Dermis blood vessel endothelial cell (primary cell): ENCODE results near the gene ZNF831. TPM values are rescaled to one million over a fixed set of nuclear protein-coding genes. Genes with fewer than 3 reads are reported as not detected.

Source experiments
- total RNA-seq: library from RNA; depleted of rRNA; stranded (reverse); fragments of >200 nt; gene quantifications from 2 replicates; pipeline ENCODE4 v1.2.3, GENCODE V29; 2014

The ZNF831 gene
- total RNA-seq, 1 donor from 2014 or later: under 0.01 TPM

Other genes starting within 250 kb of the ZNF831 start
- 53.4 and 66.6 TPM in 2 replicates for gene NELFCD, start 182.6 kb upstream of the ZNF831 start, total RNA-seq
- gene CTSZ, start 156.6 kb upstream of the ZNF831 start, total RNA-seq: 250 and 566 TPM in 2 replicates
- not detected in 2 replicates for gene TUBB1, start 144.4 kb upstream of the ZNF831 start, total RNA-seq
- gene ATP5F1E, start 131.5 kb upstream of the ZNF831 start, total RNA-seq: 41.8 and 42.7 TPM in 2 replicates
- 75.9 and 93.8 TPM in 2 replicates for gene PRELID3B, start 121.0 kb upstream of the ZNF831 start, total RNA-seq
- not detected in 2 replicates for gene EDN3, start 136.8 kb downstream of the ZNF831 start, total RNA-seq